GM12801 (cell line): ENCODE data around the gene EME1.

Experiments
- TF ChIP-seq, protein P1 (sequence below): IDR thresholded peaks from one replicate; pipeline ENCODE4 v1.5.1; 2011; ENCODE audit warnings: control low read depth; ENCODE audit not compliant: insufficient read length; ENCODE audit errors: extremely low read depth

The EME1 gene

DNA sequence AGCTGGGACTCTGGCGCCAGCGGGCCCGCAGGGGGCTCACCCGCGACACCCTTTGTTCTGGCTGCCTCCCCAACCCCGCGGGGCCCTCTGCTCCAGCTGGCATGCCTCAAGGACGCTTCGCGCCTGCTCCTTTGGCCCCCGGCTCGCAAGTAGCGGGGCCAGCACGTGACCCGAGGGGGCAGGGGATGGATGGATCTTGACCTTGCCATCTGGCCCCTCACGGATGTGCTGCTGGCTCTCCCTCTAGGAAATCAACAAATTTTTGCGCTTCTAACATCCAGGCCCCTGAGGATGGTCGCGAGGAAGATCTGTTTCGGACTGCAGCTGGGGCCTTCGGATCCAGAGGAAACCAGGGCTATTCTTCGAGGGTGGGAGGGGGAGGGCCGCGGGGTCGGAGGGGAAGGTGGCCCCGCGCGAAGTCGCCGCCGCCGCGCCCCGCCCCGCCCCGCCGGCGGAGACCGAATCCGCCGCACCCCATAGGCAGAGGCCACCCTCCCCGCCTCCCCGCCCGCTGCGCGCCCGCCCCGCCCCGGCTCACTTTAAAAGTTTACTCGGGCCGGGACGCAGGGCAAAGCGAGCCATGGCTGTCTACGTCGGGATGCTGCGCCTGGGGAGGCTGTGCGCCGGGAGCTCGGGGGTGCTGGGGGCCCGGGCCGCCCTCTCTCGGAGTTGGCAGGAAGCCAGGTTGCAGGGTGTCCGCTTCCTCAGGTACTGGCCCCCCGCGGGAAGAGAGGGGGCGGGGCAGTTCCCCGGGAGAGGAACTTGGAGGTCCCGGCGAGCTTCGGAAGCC is 52.8 kb downstream of the EME1 start, which contains the start of gene ACSF2:
ACSF2 (plus strand) TSS at position 537 of the 790 bp plus-strand sequence; CDS start at position 581, 44 bp downstream.
- TF ChIP-seq, protein P1, sequence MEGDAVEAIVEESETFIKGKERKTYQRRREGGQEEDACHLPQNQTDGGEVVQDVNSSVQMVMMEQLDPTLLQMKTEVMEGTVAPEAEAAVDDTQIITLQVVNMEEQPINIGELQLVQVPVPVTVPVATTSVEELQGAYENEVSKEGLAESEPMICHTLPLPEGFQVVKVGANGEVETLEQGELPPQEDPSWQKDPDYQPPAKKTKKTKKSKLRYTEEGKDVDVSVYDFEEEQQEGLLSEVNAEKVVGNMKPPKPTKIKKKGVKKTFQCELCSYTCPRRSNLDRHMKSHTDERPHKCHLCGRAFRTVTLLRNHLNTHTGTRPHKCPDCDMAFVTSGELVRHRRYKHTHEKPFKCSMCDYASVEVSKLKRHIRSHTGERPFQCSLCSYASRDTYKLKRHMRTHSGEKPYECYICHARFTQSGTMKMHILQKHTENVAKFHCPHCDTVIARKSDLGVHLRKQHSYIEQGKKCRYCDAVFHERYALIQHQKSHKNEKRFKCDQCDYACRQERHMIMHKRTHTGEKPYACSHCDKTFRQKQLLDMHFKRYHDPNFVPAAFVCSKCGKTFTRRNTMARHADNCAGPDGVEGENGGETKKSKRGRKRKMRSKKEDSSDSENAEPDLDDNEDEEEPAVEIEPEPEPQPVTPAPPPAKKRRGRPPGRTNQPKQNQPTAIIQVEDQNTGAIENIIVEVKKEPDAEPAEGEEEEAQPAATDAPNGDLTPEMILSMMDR: no peak

DNA sequence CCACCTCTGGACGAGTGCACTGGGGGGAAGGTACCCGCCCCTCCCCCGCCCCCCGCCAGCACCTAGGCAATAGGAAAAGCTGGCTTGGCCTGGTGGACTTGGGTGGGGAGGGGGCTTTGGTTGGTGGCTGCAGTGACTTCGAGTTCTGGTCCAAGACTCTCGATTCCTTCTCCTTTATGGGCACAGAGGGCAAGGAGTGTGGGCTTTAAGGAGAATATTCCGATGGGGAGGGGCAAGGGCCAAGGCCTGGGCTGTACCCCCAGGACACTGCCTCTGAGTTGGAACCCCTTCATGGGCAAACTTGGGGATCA is 53.4 kb downstream of the EME1 start:
- TF ChIP-seq, protein P1: no peak

DNA sequence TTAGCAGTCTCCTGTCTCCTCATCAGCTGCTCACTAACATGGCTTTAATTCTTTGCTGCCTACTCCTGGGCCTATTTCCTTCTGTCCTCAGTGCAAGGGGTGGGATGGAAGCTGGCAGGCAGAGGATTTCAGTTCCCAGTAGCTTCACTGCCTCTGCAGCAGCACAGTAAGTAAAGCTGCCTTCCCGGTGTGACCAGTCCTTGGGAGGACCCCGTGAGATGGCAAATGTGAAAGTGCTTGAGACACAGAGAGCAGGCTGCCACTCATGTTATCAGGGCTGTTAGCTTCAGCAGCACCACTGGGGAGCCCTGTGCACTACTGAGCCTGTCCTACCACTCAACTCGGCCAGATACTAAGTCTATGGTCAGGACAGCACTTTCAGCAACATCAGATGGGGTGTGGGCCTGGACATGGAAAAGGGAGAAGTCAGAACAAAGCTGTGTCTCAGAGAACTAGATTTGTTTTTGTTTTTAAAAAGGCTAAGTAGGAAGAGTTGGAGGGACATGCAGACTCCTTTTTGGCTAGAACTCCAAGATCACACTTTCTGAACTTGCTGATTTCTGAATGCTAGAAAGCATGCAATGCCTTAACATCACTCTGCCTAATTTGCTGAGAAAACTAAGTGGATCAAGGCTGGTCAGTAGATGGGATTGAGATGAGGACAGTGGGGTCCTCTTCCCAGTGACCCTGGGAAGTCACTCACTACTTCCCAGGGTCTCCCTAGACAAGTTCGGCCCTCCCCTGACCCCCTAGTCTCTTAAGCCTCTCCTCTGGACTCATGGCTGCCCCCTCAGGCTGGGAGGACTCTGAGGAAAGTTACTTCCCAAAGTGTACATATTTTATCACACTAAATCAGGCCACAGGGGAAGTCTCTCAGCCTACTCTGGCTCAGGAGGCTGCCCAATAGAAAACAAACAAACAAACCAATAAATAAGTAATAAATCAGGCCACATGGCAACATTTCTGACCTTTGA is 54.1 kb downstream of the EME1 start:
- TF ChIP-seq, protein P1: no peak

DNA sequence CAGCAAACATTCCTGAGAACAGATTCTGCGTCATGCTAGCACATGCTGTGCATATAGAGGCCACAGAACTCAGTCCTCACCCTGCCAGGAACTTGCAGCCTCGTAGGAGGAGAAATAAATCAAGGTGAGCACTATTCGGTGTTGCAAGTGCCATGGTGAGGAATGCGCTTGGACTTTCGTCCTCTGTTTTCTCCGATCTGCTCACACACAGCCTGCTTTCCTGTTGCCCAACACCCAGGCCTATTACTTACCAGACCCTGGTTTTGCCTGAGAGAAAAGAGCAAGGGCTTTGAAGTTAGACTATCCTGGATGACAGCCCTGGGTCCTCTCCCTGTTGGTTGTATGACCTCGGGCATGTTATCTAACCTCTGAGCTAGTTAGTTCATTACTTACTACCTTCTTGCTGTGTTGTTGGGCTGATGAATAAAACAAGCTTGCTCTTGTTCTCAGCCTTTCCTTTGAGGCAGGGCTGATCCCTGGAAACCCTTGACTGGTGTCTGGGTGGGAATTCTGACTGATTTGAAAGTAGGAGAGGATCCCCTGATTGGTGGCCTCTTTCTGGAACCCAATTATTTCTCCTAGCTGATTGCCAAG is 55.9 kb downstream of the EME1 start:
- TF ChIP-seq, protein P1: no peak

DNA sequence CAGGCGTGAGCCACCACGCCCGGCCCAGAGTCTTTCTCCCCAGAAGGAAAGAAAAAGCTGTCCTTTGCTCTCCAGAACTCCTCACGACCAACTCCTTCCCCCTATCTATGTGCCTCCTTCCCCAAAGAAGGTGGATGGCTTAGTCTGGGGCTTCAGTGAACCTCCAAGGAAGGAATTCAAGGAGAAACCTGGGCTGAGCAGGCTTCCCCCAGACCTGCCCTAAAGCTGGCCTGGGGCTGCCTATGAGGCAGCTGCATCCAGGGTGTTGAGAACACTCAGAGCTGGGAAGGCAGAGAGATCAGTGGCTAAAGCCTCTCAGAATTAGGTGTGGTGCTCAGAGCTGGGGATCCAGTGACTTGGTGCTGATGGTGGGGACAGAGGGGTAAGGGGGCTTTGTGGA is 56.8 kb downstream of the EME1 start:
- TF ChIP-seq, protein P1: no peak
